Measurements from ENCODE around the gene PGF. TPM values are rescaled to one million over a fixed set of nuclear protein-coding genes. Genes with fewer than 3 reads are reported as not detected.

Gene PGF
- total RNA-seq, 1 donor from 2014 or later = 8.9 TPM

DNA sequence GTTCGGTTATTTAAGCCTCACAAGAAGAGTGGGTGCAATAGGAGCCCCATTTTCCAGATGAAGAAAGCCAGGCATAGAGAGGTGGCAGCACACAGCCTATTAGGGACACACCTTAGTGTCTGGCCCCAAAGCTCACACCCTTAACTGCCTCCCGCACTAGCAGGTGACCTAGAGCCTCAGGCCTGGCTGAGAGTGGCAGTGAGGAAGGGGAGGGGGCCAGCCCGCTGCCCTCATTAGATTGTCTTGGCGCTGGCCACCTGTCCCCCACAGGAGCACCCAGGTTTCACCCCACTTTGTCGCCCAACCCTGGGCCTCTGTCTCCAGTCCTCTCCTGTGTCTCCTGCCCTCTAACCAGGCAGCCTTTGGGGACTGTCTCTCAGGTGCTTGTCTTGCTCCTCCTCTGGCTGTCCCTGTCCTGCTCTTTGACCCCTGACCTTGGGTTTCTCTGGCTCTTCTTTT, 18.5 kb upstream of the PGF start:
- Histone ChIP-seq H3K9me3 (ENCODE audit: control insufficient read depth in 3 of 3, low read length in 3 of 3) (no peaks in the 10 kb centered on the region), H3K9ac (ENCODE audit: low read depth in 1 of 3, low read length in 3 of 3) (peak overlapping the region in 1 of 3 donors; percentile 4), H3K27me3 (ENCODE audit: control insufficient read depth in 3 of 3, insufficient read depth in 3 of 3, low read length in 3 of 3) (no peaks in the 10 kb centered on the region), H3K4me1 (ENCODE audit: control insufficient read depth in 3 of 3, insufficient read depth in 3 of 3, low read length in 3 of 3) (peaks cover 27 to 42% (median 40%) of the 10 kb centered on the region in 3 donors), H3K4me3 (ENCODE audit: low read length in 3 of 3) (no peak overlapping the region), H3K36me3 (ENCODE audit: control insufficient read depth in 3 of 3, insufficient read depth in 3 of 3, low read length in 3 of 3) (no peaks in the 10 kb centered on the region), H3K27ac (ENCODE audit: low read depth, low read length) (peak overlapping the region; percentile 48)

DNA sequence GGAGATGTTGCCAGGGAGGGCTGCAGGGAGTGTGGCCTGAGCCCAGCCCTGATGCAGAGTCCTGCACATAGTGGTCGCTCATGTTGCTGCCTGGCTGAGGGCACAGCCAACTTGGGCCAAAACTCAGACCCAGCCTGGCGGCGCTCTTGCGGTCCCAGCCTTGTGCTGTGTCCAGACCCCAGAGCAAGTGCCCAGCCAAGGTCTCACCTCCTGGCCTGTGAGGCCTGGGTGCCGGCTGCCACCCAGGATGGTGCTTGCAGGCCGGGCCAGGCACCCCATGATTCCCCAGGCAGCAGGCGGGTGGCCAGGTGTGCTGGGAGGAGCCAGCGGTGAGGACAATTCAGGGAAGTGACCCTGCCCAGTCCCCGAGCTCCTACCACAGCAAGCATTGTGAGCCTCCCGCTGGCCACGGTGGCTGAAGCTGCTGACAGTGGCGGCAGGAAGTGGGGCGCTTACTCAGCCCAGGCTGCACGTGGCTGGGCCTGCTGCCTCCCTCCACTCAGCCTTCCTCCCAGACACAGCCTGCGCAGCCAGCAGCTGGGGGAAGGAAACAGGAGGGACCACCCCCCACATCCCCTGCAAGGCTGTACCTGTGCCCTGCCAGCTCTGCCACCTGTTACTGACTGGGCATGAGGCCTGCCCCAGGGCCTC, 17.7 kb upstream of the PGF start:
- Histone ChIP-seq H3K9me3 (ENCODE audit: control insufficient read depth in 3 of 3, low read length in 3 of 3) (no peaks in the 10 kb centered on the region), H3K9ac (ENCODE audit: low read depth in 1 of 3, low read length in 3 of 3) (no peak overlapping the region), H3K4me1 (ENCODE audit: control insufficient read depth in 3 of 3, insufficient read depth in 3 of 3, low read length in 3 of 3) (peaks cover 24 to 37% (median 34%) of the 10 kb centered on the region in 3 donors), H3K27ac (ENCODE audit: low read depth, low read length) (peak overlapping the region; percentile 36), H3K27me3 (ENCODE audit: control insufficient read depth in 3 of 3, insufficient read depth in 3 of 3, low read length in 3 of 3) (no peaks in the 10 kb centered on the region), H3K4me3 (ENCODE audit: low read length in 3 of 3) (no peak overlapping the region), H3K36me3 (ENCODE audit: control insufficient read depth in 3 of 3, insufficient read depth in 3 of 3, low read length in 3 of 3) (no peaks in the 10 kb centered on the region)

DNA sequence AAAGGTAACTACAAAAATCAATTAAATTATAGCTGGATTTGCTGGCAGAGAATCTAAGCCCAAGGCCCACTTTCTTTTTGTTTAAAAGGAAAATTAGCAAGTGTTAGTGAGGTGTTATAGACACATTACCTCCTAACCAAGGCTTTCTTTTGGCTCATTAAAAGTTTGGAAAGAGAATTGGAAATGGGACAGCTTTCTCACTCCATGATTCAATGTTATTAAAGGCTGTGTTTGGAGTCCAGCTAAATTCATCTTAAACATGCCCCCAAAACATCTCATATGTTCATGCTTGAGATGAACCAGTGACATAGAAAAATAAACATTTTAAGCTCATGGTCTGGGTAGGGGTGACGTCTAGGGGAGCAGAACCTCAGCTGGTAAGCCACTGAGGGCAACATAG, 13.4 kb upstream of the PGF start:
- Histone ChIP-seq H3K27ac (ENCODE audit: low read depth, low read length) (no peak overlapping the region), H3K4me1 (ENCODE audit: control insufficient read depth in 3 of 3, insufficient read depth in 3 of 3, low read length in 3 of 3) (peaks cover 17 to 22% (median 17%) of the 10 kb centered on the region in 3 donors), H3K36me3 (ENCODE audit: control insufficient read depth in 3 of 3, insufficient read depth in 3 of 3, low read length in 3 of 3) (no peaks in the 10 kb centered on the region), H3K9ac (ENCODE audit: low read depth in 1 of 3, low read length in 3 of 3) (no peak overlapping the region), H3K27me3 (ENCODE audit: control insufficient read depth in 3 of 3, insufficient read depth in 3 of 3, low read length in 3 of 3) (no peaks in the 10 kb centered on the region), H3K4me3 (ENCODE audit: low read length in 3 of 3) (no peak overlapping the region), H3K9me3 (ENCODE audit: control insufficient read depth in 3 of 3, low read length in 3 of 3) (no peaks in the 10 kb centered on the region)

DNA sequence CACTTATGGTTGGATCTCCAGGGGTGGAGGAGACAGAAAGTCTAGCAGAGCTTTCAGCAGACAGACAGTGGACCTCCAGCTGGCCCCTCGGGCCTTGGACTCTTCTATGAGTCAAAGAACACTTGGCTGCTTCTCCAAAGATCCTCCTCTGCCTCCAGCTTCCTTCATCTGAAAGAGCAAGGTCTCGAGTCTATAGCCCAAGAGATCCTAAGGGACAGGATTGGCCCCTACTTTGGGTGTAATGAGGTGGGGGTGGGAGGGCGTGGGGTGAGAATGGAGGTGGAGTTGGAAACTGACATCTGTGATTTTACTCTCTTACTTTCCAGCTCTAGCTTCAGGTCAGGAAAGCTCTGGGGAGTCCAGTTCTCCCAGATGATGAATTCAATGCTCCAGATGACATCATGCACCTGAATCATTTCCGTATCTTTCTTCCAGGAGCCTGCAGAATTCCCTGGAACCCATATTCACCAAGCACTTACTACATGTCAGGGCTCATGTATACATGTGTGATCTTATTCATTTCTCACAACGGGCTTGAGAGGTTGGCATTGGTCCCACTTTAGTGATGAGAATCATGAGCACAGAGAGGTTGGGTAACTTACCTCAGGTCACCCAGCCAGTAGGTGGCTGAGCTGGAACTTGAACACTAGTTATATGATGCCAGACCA, 10.2 kb upstream of the PGF start:
- Histone ChIP-seq H3K27ac (ENCODE audit: low read depth, low read length) (no peak overlapping the region), H3K36me3 (ENCODE audit: control insufficient read depth in 3 of 3, insufficient read depth in 3 of 3, low read length in 3 of 3) (no peaks in the 10 kb centered on the region), H3K9me3 (ENCODE audit: control insufficient read depth in 3 of 3, low read length in 3 of 3) (no peaks in the 10 kb centered on the region), H3K27me3 (ENCODE audit: control insufficient read depth in 3 of 3, insufficient read depth in 3 of 3, low read length in 3 of 3) (no peaks in the 10 kb centered on the region), H3K4me1 (ENCODE audit: control insufficient read depth in 3 of 3, insufficient read depth in 3 of 3, low read length in 3 of 3) (peaks cover 12 to 22% (median 16%) of the 10 kb centered on the region in 3 donors), H3K9ac (ENCODE audit: low read depth in 1 of 3, low read length in 3 of 3) (no peak overlapping the region), H3K4me3 (ENCODE audit: low read length in 3 of 3) (no peak overlapping the region)

DNA sequence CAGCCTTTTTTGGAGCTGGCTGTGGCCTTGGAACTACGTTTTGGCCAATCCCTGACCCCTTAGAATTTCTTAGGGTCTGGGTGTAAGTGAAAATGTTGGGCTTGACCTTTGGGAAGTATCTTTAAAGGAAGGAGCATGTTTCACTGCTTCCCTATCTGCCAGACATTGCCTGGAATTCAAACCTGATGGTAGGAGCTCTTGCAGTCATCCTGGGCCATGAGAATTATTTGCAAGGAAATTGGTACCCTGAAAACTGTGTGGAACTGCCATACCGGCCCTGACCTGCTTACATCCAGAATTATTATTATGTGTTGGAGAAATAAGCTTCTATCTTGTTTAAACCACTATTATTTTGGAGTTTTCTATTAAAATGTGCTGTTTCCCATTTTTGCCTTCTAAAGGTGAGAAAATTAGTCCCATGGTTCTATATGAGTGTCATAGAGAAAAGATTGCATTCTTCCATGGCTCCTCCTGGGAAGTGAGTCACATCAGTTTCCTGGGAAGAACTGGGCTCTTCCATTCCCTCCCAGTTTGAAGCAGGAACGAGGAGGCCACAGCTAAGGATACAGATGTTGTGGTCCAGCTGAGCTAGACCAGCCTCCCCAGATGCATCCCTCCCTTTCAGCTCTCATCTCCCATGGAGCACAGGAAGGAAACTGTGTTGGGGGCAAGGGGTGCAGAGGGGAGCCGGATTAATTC, 9.5 kb upstream of the PGF start:
- Histone ChIP-seq H3K4me3 (ENCODE audit: low read length in 3 of 3) (no peak overlapping the region), H3K9ac (ENCODE audit: low read depth in 1 of 3, low read length in 3 of 3) (no peak overlapping the region), H3K27me3 (ENCODE audit: control insufficient read depth in 3 of 3, insufficient read depth in 3 of 3, low read length in 3 of 3) (no peaks in the 10 kb centered on the region), H3K36me3 (ENCODE audit: control insufficient read depth in 3 of 3, insufficient read depth in 3 of 3, low read length in 3 of 3) (no peaks in the 10 kb centered on the region), H3K4me1 (ENCODE audit: control insufficient read depth in 3 of 3, insufficient read depth in 3 of 3, low read length in 3 of 3) (peaks cover 12 to 22% (median 16%) of the 10 kb centered on the region in 3 donors), H3K9me3 (ENCODE audit: control insufficient read depth in 3 of 3, low read length in 3 of 3) (no peaks in the 10 kb centered on the region), H3K27ac (ENCODE audit: low read depth, low read length) (no peak overlapping the region)

DNA sequence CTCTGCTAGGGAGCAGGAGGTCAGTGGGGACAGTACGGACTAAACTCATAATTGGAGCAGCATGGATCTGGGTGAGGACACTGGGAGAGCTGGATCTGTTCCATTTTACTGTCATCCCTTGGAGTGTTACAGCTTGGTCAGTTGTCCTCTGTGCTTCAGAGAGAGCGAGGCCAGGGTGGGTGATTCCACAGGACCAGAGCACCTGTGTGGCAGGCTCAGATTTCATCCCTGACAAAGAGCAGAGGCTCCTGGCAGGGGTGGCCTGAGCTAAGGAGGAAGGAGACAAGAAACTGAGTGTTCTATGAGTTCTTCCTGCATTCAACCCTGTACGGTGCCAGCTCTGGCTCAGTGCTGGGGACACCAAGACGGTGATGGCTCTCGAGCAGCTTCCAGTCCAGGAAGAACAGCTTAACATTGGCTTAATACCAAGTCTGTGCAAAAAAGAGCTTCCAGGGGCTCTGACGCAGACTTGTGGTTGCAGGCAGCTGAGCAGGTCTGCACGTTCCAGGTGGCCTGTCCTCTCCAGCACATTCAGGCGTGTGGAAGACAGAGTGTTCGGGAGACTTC, 8.4 kb upstream of the PGF start:
- Histone ChIP-seq H3K27me3 (ENCODE audit: control insufficient read depth in 3 of 3, insufficient read depth in 3 of 3, low read length in 3 of 3) (no peaks in the 10 kb centered on the region), H3K4me3 (ENCODE audit: low read length in 3 of 3) (peak overlapping the region in 1 of 3 donors; percentile 54), H3K27ac (ENCODE audit: low read depth, low read length) (peak overlapping the region; percentile 23), H3K4me1 (ENCODE audit: control insufficient read depth in 3 of 3, insufficient read depth in 3 of 3, low read length in 3 of 3) (peaks cover 12 to 22% (median 16%) of the 10 kb centered on the region in 3 donors), H3K9ac (ENCODE audit: low read depth in 1 of 3, low read length in 3 of 3) (peak overlapping the region in 1 of 3 donors; percentile 50), H3K36me3 (ENCODE audit: control insufficient read depth in 3 of 3, insufficient read depth in 3 of 3, low read length in 3 of 3) (no peaks in the 10 kb centered on the region), H3K9me3 (ENCODE audit: control insufficient read depth in 3 of 3, low read length in 3 of 3) (no peaks in the 10 kb centered on the region)

DNA sequence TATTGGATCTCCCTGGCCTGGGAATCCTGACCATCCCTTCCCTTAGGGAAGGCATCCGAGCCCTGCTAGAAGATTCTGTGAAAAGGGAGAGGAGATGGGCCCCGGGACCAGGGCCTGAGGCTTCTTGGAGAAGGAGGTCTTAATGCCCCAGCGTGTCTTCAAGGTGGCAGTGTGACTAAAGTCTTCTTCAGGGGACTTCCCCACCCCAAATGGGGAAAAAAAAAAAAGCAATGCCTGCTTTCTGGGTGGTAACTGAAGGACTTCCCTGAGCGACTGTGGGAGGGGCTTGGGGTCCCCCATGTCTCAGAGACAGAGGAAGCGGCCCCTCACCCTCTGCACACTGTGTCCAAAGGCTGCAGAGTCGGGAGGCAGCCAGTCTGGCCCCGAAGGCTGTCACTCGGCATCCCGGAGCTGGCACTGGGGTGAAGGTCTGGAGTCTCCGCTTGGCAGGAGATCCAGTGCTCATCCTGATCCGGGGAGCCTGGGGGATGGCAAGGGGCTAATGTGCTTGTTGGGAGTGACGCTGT, 7.8 kb upstream of the PGF start:
- no peaks in the 10 kb centered on the region for H3K9me3 ChIP-seq (ENCODE audit: control insufficient read depth in 3 of 3, low read length in 3 of 3)
- H3K9ac ChIP-seq (ENCODE audit: low read depth in 1 of 3, low read length in 3 of 3) = peak overlapping the region in 1 of 3 donors; percentile 50
- no peak overlapping the region for H3K27ac ChIP-seq (ENCODE audit: low read depth, low read length)
- no peaks in the 10 kb centered on the region for H3K36me3 ChIP-seq (ENCODE audit: control insufficient read depth in 3 of 3, insufficient read depth in 3 of 3, low read length in 3 of 3)
- H3K4me1 ChIP-seq (ENCODE audit: control insufficient read depth in 3 of 3, insufficient read depth in 3 of 3, low read length in 3 of 3) = peaks cover 12 to 22% (median 16%) of the 10 kb centered on the region in 3 donors
- peak overlapping the region in 1 of 3 donors; percentile 49 for H3K4me3 ChIP-seq (ENCODE audit: low read length in 3 of 3)
- H3K27me3 ChIP-seq (ENCODE audit: control insufficient read depth in 3 of 3, insufficient read depth in 3 of 3, low read length in 3 of 3) = no peaks in the 10 kb centered on the region

DNA sequence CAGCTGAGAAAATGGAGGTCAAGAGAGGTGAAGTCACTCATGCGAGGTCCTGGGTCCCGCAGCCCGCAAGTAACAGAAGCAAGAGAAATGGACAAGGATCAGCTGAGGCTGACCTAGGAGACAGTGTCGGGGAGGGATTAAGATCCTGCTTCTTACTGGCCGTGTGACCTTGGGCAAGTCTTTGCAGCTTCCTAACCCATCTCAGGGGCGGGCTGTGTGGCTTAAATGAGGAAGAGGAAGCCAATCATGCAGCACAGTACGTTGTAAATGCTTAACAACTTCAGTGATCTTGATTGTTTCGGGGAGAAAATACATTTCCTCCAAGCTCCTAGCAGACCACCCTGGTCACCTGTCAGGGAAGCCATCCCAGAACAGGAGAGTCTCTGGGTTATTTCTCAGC, 7.1 kb upstream of the PGF start:
- no peaks in the 10 kb centered on the region for H3K27me3 ChIP-seq (ENCODE audit: control insufficient read depth in 3 of 3, insufficient read depth in 3 of 3, low read length in 3 of 3)
- H3K36me3 ChIP-seq (ENCODE audit: control insufficient read depth in 3 of 3, insufficient read depth in 3 of 3, low read length in 3 of 3) = no peaks in the 10 kb centered on the region
- no peaks in the 10 kb centered on the region for H3K9me3 ChIP-seq (ENCODE audit: control insufficient read depth in 3 of 3, low read length in 3 of 3)
- H3K4me3 ChIP-seq (ENCODE audit: low read length in 3 of 3) = no peak overlapping the region
- H3K9ac ChIP-seq (ENCODE audit: low read depth in 1 of 3, low read length in 3 of 3) = no peak overlapping the region
- H3K27ac ChIP-seq (ENCODE audit: low read depth, low read length) = no peak overlapping the region
- peaks cover 12 to 22% (median 16%) of the 10 kb centered on the region in 3 donors for H3K4me1 ChIP-seq (ENCODE audit: control insufficient read depth in 3 of 3, insufficient read depth in 3 of 3, low read length in 3 of 3)

DNA sequence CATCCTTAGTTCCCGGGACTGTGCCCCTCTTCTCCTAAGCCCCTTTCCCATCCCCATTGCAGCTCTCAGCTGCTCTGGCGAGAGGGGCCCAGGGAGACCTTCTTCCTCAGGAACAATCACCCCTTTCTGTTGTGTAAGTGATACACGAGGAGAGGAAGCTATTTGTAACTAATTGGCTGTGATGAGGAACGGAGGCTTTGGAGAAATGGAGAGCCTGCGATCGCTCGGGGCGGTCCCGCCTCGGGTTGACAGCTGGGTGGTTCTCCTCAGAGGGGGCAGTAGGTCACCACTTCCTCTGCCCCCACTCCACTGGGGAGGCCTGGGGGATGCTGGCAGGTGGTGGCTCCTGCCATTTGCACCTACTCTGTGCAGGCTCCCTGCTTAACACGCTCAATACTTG, 6.6 kb upstream of the PGF start:
- Histone ChIP-seq H3K4me1 (ENCODE audit: control insufficient read depth in 3 of 3, insufficient read depth in 3 of 3, low read length in 3 of 3) (peaks cover 12 to 22% (median 16%) of the 10 kb centered on the region in 3 donors), H3K27ac (ENCODE audit: low read depth, low read length) (no peak overlapping the region), H3K27me3 (ENCODE audit: control insufficient read depth in 3 of 3, insufficient read depth in 3 of 3, low read length in 3 of 3) (no peaks in the 10 kb centered on the region), H3K36me3 (ENCODE audit: control insufficient read depth in 3 of 3, insufficient read depth in 3 of 3, low read length in 3 of 3) (no peaks in the 10 kb centered on the region), H3K4me3 (ENCODE audit: low read length in 3 of 3) (no peak overlapping the region), H3K9me3 (ENCODE audit: control insufficient read depth in 3 of 3, low read length in 3 of 3) (no peaks in the 10 kb centered on the region), H3K9ac (ENCODE audit: low read depth in 1 of 3, low read length in 3 of 3) (no peak overlapping the region)

All from skeletal muscle tissue (tissue), 4 donors.